Inferior parietal cortex (tissue), 1 donor: ENCODE measurements around the gene ZC4H2.
"Not testable (repeated sequence)": the region's sequence is repeated elsewhere in the genome, so short reads cannot be mapped to it uniquely, and the experiment has no call there.

Source experiments
- DNase-seq: peaks from one replicate; pipeline ENCODE4 v3.0.0-alpha.2; 2016; ENCODE audit errors: extremely low spot score

The ZC4H2 gene

GRCh38 chrX:64975989-64976672, at the start of gene ZC4H2:
ZC4H2 (minus strand) TSS chrX:64976450; CDS start chrX:64976377, 73 bp downstream.
- DNase-seq, result peak; percentile 68

GRCh38 chrX:65017451-65017850, 41.2 kb upstream of the ZC4H2 start:
- no peak for DNase-seq

- no peak for DNase-seq
Measured at GRCh38 chrX:65014230-65014629, 38.0 kb upstream of the ZC4H2 start.

GRCh38 chrX:65009459-65009858, 33.2 kb upstream of the ZC4H2 start:
- no peak for DNase-seq

- DNase-seq, result not testable (repeated sequence)
Measured at GRCh38 chrX:65002208-65002607, 26.0 kb upstream of the ZC4H2 start.

GRCh38 chrX:64996805-64997204, 20.6 kb upstream of the ZC4H2 start:
- no peak for DNase-seq

- DNase-seq, result no peak
Measured at GRCh38 chrX:64994131-64994798, 18.0 kb upstream of the ZC4H2 start.

GRCh38 chrX:64977830-64978229, 1.6 kb upstream of the ZC4H2 start:
- no peak for DNase-seq

GRCh38 chrX:64977051-64977450, 801 bp upstream of the ZC4H2 start:
- DNase-seq, result peak; percentile 1

- no peak for DNase-seq
Measured at GRCh38 chrX:64976673-64977040, 407 bp upstream of the ZC4H2 start.

GRCh38 chrX:64975491-64975890, 759 bp downstream of the ZC4H2 start:
- peak; percentile 2 for DNase-seq

GRCh38 chrX:64925480-64925879, 50.8 kb downstream of the ZC4H2 start:
- no peak for DNase-seq

- no peak for DNase-seq
Measured at GRCh38 chrX:64908121-64908520, 68.1 kb downstream of the ZC4H2 start.

GRCh38 chrX:64894454-64895038, 81.7 kb downstream of the ZC4H2 start:
- DNase-seq, result peak; percentile 2

GRCh38 chrX:64885850-64886249, 90.4 kb downstream of the ZC4H2 start:
- DNase-seq, result peak; percentile 1

GRCh38 chrX:64878709-64879108, 97.5 kb downstream of the ZC4H2 start:
- DNase-seq, result not testable (repeated sequence)

- no peak for DNase-seq
Measured at GRCh38 chrX:64867217-64867616, 109.0 kb downstream of the ZC4H2 start.
